ENCODE measurements around the gene SYNC. TPM values are rescaled to one million over a fixed set of nuclear protein-coding genes. Genes with fewer than 3 reads are reported as not detected.
A peak's percentile ranks its signal among the peaks of the same experiment; 100 is the strongest.
"Not testable (repeated sequence)": the region's sequence is repeated elsewhere in the genome, so short reads cannot be mapped to it uniquely, and the experiment has no call there.

SYNC gene
- total RNA-seq, 2 donors from 2014 or later: 2.3 to 4.9 TPM

- 87 to 88% methylated on average over 1 of the region's 1 CpG for WGBS, 2 donors
- Histone ChIP-seq H3K27me3 (no peaks in the 10 kb centered on the region), H3K9me3 (no peaks in the 10 kb centered on the region), H3K27ac (no peak overlapping the region), H3K4me1 (peaks cover 7% of the 10 kb centered on the region), H3K4me3 (no peak overlapping the region), H3K36me3 (replicated peaks in 1 of 2; ENCODE audit: insufficient read depth in 1 of 2, low read depth in 2 of 2) (no peaks in the 10 kb centered on the region)
- no peak for ATAC-seq
- TF ChIP-seq POLR2A (IDR thresholded peaks at IDR 0.05) (no peak), CTCF (IDR thresholded peaks at IDR 0.05) (no peak)
- no peak for DNase-seq
- intact Hi-C loops (cut with DNase I): no loop called here
These were observed 63.0 kb downstream of the SYNC start for GRCh38 chr1:32639489-32640075.

GRCh38 chr1:32636914-32637645, 65.5 kb downstream of the SYNC start:
- Histone ChIP-seq H3K9me3 (no peaks in the 10 kb centered on the region), H3K4me1 (no peaks in the 10 kb centered on the region), H3K4me3 (no peak overlapping the region), H3K27me3 (no peaks in the 10 kb centered on the region), H3K27ac (no peak overlapping the region), H3K36me3 (replicated peaks in 1 of 2; ENCODE audit: insufficient read depth in 1 of 2, low read depth in 2 of 2) (peaks cover 0 to 3% of the 10 kb centered on the region in 2 donors)
- intact Hi-C loops (cut with DNase I): no loop called here
- peak in 1 of 4 donors; percentile 4 for DNase-seq
- 73 to 85% methylated on average over 16 of the region's 16 CpGs for WGBS, 2 donors
- no peak for ATAC-seq
- TF ChIP-seq POLR2A (IDR thresholded peaks at IDR 0.05) (no peak), CTCF (IDR thresholded peaks at IDR 0.05) (no peak)

- no peaks in the 10 kb centered on the region for H3K9me3 ChIP-seq
- H3K4me3 ChIP-seq: no peak overlapping the region
- ATAC-seq (no peak), DNase-seq (no peak)
- H3K27me3 ChIP-seq: no peaks in the 10 kb centered on the region
- WGBS, 2 donors: 94 to 96% methylated on average over 8 of the region's 8 CpGs
- no peak overlapping the region for H3K27ac ChIP-seq
- H3K36me3 ChIP-seq (replicated peaks in 1 of 2; ENCODE audit: insufficient read depth in 1 of 2, low read depth in 2 of 2): peaks cover 0 to 3% of the 10 kb centered on the region in 2 donors
- intact Hi-C loops (cut with DNase I): no loop called here
- no peaks in the 10 kb centered on the region for H3K4me1 ChIP-seq
- TF ChIP-seq POLR2A (IDR thresholded peaks at IDR 0.05) (no peak), CTCF (IDR thresholded peaks at IDR 0.05) (no peak)
These were observed 66.9 kb downstream of the SYNC start for GRCh38 chr1:32635508-32636277.

GRCh38 chr1:32632829-32633228, 69.7 kb downstream of the SYNC start:
- ATAC-seq (no peak), DNase-seq (no peak)
- no peaks in the 10 kb centered on the region for H3K4me1 ChIP-seq
- no peaks in the 10 kb centered on the region for H3K9me3 ChIP-seq
- no peak overlapping the region for H3K27ac ChIP-seq
- H3K27me3 ChIP-seq: no peaks in the 10 kb centered on the region
- TF ChIP-seq POLR2A (IDR thresholded peaks at IDR 0.05) (no peak), CTCF (IDR thresholded peaks at IDR 0.05) (no peak)
- peaks cover 0 to 3% of the 10 kb centered on the region in 2 donors for H3K36me3 ChIP-seq (replicated peaks in 1 of 2; ENCODE audit: insufficient read depth in 1 of 2, low read depth in 2 of 2)
- H3K4me3 ChIP-seq: no peak overlapping the region
- intact Hi-C loops (cut with DNase I): no loop called here
- WGBS, 2 donors: 80 to 82% methylated on average over 2 of the region's 2 CpGs

- intact Hi-C loops (cut with DNase I); H3K36me3 ChIP-seq (replicated peaks in 1 of 2; ENCODE audit: insufficient read depth in 1 of 2, low read depth in 2 of 2): not testable (repeated sequence)
- WGBS, 2 donors: 95 to 100% methylated on average over 3 to 4 of the region's 4 CpGs
These were observed 72.4 kb downstream of the SYNC start for GRCh38 chr1:32630173-32630572.

More at GRCh38 chr1:32630173-32630572, 72.4 kb downstream of the SYNC start:
- H3K27ac ChIP-seq, H3K4me3 ChIP-seq, DNase-seq, H3K27me3 ChIP-seq, H3K9me3 ChIP-seq, H3K4me1 ChIP-seq, ATAC-seq: not testable (repeated sequence)

Data from body of pancreas (tissue), 4 donors.